C4-2B (cell line): ENCODE results near the gene C10orf143.

Source experiments
- H3K27ac ChIP-seq: fragments of 450-650 bp; 2 replicates; pipeline ENCODE4 v1.5.1; 2017
- ZFX ChIP-seq: fragments of 450-650 bp; IDR thresholded peaks from 2 replicates; pipeline ENCODE4 v1.6.1; 2017
- TF ChIP-seq, protein P1 (sequence below): fragments of 450-650 bp; conservative IDR thresholded peaks from 2 replicates; pipeline ENCODE4 v1.5.1; 2017; ENCODE audit warnings: mild to moderate bottlenecking

C10orf143 gene

DNA sequence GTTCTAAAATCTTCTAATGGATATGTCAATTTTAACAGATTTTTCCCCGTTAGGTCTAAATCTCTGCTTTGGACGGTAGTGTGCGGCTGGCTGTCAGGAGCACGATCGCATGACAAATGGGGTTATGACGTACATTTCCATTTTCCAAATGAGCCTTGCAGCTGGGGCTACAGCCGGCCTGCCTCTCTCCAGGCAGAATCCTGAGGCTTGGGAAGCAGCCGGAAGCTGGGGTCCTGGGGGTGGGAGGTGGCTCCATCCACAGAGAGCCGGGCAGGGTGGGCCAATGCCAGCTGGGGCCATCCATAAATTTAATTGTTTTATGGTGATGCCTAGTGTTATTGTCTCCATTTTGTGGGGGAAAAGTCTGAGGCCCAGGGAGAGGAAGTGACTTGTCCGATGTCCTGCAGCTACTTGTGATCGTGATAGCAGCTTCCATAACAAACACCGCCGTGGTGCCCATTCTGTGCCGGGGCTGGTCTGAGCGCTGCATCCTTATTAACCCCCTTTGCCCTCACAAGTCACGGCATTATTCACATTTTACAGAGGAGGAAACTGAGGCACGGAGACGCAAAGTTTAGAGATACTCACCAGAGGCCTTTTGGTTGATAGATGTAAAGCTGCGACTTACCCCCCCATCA is 93.5 kb downstream of the C10orf143 start:
- H3K27ac ChIP-seq, result no peak overlapping the region
- TF ChIP-seq, protein P1, sequence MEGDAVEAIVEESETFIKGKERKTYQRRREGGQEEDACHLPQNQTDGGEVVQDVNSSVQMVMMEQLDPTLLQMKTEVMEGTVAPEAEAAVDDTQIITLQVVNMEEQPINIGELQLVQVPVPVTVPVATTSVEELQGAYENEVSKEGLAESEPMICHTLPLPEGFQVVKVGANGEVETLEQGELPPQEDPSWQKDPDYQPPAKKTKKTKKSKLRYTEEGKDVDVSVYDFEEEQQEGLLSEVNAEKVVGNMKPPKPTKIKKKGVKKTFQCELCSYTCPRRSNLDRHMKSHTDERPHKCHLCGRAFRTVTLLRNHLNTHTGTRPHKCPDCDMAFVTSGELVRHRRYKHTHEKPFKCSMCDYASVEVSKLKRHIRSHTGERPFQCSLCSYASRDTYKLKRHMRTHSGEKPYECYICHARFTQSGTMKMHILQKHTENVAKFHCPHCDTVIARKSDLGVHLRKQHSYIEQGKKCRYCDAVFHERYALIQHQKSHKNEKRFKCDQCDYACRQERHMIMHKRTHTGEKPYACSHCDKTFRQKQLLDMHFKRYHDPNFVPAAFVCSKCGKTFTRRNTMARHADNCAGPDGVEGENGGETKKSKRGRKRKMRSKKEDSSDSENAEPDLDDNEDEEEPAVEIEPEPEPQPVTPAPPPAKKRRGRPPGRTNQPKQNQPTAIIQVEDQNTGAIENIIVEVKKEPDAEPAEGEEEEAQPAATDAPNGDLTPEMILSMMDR, result no peak
- no peak for TF ChIP-seq ZFX

DNA sequence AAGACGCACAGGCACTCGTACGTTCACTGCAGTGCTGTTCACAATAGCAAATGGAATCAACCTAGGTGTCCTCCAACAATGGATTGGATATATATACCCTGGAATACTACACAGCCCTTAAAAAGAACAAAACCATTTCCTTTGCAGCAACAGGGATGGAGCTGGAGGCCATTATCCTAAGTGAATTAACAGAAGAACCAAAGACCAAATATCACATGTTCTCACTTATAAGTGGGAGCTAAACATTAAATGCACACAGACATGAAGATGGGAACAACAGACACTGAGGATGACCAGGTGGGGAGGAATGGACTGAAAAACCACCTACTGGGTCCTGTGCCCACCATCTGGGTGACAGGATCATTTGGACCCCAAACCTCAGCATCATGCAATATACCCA is 94.5 kb downstream of the C10orf143 start:
- TF ChIP-seq ZFX, result no peak
- TF ChIP-seq, protein P1, result no peak
- H3K27ac ChIP-seq, result no peak overlapping the region

DNA sequence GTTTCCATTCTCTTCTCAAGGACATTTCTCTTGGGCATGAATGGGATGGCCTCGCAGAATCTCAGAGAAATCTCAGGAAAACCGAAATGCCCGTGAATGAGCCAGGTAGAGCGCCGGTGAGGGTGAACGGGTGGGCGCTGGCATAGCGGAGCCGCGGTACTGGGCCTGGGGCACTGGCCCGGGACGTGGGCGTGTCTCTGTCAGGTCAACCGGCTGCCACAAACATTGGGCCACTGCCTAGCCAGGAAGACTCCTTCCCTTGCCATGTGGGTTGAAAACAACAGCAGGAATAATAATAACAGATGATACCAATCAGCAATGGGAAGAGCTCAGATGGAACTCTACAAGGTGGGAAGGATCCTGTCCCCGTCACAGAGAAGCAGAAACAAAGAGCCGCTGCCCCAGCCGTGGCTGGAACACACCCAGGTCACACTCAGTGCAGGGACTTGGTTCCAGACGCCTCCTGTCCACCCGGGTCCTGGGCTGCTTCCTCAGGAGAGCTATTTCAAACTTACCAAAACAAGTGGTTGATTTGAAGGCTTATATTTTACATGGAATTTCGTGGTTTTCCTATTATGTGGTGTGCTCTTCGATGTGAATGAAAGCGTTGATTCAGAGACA is 95.4 kb downstream of the C10orf143 start:
- TF ChIP-seq, protein P1, result no peak
- TF ChIP-seq ZFX, result no peak
- no peak overlapping the region for H3K27ac ChIP-seq

- TF ChIP-seq, protein P1, result no peak
- TF ChIP-seq ZFX, result no peak
- no peak overlapping the region for H3K27ac ChIP-seq
These were observed 96.2 kb downstream of the C10orf143 start for GRCh38 chr10:130014263-130015074.
